SHP77 (cell line): ENCODE data around the gene MTR.

Source experiments
- DNase-seq, 2 experiments: peaks; one replicate each; lab custom pipeline; 2025; lab: John Stamatoyannopoulos, UW

MTR gene

DNA sequence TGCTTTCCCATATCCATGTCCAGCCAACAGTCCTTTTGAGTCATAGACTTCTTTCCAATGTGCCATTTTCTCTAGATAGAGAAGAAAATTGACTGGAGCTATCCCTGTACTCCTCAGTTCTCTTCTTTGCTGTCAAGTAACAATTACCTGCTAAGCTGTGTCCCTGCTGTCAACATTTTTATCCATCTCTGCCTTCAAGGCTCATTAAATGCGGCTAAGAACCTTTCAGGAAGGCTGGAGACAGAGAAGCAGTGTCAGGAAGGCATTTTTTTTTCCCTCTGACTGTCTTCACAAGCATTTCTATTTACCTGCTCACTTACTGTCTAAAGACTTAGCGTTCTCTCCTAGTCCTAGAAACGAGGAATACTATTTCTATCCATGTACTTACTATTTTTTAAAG, 69.1 kb downstream of the MTR start:
- no peak for DNase-seq

DNA sequence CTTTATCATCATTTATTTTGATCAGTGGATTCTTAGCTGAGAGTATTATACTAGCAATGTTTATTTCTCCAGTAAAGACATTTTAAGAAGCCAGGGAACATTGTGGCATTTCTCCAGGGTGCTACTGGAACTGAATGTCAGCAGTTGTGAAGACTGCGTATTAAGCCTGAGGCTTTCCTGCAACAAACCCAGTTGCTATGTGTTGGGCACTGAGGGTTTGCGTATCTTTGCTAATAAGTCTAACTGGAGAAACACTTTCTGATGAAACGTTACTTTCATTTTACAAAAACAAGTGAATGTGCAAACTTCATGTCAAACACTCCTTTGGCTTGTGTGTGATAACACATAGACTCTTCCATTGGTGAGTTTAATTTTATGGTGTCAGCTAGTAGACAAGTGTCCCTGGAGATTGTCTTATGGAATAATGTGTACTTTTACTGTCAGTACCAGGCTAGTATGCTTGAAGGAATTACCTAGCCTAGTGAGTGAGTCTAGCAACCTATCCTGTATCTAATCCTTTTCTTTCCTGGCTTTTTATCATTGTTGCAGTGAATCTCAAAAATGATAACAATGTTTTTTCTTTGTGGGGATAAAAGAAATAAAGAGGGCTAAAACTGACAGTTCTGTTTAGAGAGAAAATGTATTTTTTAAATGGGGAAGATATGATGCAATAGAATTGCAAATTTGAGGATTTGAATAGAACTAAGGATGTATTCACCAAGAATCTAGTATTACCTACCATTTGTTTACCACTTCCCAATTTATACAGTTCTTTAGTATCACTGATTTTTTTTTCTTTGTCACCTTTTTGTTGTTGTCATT, 70.1 kb downstream of the MTR start:
- no peak for DNase-seq

DNA sequence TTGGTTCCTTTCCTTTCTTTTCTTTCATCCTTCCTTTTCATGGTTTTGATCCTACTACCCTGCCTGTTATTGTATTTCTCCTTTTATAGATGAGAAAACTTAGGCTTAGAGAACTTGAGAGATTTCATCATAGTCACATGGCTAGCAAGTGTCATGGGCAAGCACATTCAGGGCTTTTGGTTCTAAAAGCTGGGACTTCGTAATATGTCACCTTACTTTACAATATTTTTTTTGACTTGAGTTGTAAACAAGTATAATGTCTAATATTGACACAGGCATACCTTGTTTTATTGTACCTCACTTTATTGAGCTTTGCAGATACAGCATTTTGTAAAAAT, 70.7 kb downstream of the MTR start:
- DNase-seq: no peak

DNA sequence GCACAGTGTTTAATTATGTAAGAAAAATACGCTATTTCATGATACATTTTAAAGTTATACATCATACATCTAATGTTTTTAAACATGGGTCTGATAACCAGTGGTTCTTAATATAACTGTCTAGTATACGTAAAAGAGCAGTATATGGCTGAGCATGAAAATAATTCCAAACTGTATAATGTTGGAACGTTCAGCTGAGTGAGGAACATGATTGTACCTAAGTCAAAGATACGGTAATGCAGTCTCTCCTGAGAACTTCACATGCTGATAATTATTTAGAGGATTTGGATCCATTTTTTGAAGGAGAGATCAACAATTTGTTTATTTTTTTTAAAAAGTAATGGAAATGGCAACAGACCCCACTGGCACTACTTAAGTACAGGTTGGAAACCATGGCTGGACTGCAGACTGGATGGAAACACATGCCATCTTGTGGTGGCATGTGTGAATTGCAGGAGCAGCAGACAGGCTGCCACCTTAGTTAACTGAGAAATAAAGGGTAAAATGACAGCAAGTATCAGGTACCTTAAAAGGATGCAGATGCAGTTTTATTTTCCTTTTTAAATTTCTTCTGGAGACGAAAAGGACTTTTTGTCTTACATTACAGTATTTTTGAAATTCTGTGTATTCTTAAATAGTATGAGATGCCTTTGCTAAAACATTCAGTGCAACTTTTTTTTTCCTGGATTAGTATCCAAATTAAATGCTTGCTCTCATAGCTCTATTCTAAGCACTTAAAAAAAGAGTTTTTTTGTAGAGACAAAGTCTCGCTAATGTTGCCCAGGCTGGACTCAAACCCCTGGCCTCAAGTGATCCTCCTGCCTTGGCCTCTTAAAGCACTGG, 73.8 kb downstream of the MTR start:
- DNase-seq: peak; percentile 34 to 36

DNA sequence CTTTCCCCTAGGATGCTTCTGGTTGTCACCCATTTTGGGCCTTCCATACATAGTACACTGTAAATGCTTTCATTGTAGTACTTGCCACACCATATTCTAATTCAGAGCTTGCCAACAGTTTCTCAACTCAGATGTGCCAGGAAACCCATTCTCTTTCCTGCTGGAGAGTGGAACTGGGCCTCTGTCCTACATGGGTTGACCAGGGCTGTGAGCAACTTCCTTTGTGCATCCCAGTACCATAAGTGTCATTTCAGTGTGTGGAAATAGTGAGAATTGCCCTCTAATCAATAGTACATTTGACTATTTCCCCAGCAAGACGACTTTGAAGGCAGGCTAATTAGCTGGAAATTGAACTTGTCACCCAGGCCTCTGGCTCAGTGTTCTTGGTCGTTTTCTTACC, 74.8 kb downstream of the MTR start:
- DNase-seq: no peak

DNA sequence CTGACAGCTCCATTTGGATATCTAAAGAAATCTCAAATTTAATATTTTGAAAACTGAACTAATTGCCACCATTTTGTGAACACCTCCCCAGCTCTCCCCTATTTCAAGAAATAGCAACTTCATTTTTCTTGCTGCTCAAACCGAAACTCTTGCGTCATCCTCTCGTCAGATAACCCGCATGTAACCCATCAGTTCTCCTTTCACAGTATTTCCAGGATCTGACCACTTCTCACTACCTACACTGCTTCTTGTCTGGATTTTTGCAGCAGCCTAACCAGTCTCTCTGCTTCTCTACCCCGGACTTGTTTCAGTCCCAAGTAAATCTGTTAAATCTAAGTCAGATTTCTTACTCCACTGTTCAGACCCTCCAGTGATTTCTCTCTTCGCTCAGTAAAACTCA, 75.6 kb downstream of the MTR start:
- no peak for DNase-seq

DNA sequence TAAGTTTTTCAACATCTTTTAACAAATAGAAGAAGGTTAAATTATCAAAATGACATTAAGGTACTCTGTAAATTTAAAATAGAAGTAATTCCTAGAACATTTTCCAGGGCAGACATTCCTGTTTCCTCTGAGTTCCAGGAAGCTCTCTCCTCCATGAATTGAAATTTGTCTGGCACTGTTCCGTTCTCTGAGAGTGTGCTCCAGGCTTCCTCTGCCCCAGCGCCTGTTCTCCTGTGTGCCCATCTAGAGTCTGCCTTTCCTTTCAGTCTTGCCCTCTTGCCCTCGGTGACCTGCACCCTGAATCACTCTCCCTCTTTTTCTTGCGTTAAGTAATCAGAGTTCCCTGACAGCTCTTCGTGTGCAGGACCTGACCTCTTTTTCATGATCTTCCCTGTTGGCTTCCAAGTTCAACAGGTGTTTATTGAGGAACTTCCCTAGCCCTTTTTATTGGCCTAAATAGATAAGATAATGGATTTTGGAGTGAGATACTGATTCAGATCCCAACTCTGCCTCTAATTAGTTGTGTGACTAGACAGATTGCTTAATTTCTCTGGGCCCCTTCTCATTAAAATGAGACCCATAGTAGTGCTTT, 77.1 kb downstream of the MTR start:
- no peak for DNase-seq

DNA sequence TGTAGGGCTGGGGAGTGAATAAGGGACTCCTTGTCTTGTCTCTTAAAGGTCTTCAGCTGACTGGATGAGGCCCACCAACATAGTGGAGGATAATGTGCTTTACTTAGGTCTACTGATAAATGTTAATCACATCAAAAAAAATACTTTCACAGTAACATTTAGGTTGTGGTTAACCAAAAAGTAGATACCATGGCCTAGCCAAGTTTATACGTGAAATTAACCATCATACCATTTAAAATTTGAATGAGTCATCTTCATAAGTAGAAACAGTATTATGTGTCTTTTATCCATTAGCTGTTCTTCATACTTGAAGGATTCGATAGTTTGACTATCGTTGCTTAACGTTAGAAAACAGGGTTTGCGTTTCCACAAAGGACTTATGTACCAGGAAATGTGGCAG, 80.9 kb downstream of the MTR start:
- DNase-seq: no peak

DNA sequence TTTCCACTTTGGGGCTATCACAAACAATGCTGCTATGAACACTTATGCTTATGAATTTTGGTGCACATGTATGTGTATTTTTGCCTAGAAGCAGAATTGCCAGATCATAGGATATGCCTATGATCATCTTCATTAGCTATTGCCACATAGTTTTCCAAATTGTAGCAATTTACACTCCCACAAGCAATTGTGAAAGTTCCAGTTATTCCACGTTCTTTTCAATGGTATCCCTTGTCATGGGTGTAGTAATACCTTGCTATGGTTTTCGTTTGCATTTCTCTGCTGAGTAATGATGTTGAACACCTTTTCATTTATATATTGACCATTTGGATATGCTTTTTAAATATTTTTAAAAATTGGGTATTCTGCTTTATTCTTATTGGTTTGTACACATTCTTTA, 82.6 kb downstream of the MTR start:
- no peak for DNase-seq

DNA sequence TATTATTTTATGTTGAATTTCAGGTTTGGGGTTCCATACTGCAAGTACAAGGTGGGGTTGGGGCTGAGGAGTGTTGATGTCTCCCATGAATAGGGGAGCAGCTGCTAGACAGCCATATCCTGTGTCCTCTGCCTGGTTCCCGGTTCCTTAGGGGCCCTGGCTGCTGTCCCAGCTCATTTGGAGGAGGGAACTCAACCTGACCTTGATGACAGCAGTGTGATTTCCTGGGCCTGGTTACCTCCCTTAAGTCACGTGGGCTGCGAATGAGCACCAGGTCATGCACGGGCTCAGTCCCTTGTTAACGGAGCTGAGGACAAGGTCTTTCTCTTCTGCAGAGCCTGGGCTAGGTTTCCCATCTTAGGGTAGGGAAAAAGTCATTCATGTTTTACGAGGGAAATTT, 85.1 kb downstream of the MTR start:
- DNase-seq: no peak

DNA sequence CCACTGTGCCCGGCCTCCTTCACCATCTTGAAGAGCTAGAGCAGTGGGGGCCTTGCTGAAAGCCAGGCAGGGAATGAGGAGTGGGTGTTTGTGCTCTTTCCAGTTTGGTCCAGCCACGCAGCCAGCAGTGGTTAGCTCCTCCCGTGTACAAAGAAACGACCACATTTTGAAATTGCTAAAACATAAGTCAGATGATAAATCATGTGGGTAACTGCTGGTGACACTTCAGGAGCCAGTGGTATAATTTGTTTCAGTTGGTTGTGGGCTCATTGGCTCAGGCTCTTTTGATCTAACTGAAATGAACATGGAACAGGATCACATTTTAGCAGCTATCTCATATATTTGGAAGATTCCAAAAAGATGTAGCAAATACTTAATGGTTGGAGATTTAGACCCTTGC, 87.6 kb downstream of the MTR start:
- no peak for DNase-seq

DNA sequence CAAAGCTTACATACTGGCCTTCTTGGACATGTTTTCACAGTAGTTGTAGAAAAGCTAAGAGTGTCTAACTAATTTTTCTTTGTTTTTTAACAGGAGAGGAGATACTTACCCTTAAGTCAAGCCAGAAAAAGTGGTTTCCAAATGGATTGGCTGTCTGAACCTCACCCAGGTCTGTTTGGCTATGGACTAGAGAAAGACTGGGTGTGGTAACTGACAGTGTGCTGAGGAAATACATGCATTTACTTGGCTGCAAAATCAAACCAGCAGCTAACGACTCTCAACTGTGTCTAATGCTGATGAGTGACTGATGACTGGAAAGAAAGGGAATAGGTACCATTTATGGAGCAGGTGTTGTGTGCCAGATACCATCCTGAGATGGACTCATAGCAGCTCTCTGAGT, 91.1 kb downstream of the MTR start:
- DNase-seq: no peak

DNA sequence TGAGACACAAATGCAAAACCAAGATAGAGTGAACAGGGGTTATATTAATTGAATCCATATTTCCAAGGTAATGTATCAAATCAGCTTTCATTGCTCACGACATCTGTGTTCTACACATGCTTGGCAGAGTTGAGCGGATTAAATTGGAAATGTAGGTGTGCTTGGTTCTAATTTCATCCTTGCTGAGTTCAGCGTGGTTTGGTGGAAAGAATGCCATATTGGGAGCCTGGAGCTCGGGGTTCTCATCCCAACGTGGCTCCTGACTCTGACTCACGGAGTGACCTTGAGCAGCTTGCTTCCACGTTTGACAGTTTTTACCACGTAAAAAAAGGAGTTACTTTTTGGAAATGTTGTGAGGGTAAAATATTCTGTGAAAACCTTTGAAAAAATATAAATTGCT, 92.0 kb downstream of the MTR start:
- DNase-seq: no peak

DNA sequence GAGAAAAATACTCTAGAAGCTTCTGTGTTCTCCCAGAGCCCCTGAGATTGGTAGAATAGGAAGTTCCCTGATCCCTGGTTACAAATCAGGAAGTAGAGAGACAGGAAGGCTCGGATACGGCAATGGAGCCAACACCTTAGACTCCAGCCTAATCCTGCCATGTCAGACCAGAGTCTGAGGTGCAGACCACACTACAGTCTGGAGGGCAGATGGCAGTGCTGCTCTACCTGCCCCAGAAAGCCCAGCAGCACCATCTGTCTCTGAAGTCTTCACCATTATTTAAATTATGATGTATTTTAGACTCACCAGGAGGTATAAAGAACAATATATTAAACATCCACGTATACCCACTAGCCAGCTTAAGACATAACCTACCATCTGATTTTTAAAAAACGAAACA, 93.0 kb downstream of the MTR start:
- DNase-seq: no peak

DNA sequence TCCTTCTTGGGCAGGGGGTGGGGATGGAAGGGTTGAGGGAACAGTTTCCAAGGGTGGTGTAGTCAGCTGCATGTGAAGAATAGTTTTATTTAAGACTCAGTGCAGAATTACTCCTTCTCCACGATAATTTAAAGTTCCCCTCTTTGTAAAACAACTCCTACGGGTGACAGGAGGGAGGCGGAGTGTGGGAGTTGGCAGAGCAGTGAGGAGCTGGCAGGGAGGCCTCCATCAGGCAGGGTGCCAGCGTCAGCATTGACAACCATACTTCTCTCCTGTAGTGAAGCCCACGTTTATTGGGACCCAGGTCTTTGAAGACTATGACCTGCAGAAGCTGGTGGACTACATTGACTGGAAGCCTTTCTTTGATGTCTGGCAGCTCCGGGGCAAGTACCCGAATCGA, 93.8 kb downstream of the MTR start:
- no peak for DNase-seq

DNA sequence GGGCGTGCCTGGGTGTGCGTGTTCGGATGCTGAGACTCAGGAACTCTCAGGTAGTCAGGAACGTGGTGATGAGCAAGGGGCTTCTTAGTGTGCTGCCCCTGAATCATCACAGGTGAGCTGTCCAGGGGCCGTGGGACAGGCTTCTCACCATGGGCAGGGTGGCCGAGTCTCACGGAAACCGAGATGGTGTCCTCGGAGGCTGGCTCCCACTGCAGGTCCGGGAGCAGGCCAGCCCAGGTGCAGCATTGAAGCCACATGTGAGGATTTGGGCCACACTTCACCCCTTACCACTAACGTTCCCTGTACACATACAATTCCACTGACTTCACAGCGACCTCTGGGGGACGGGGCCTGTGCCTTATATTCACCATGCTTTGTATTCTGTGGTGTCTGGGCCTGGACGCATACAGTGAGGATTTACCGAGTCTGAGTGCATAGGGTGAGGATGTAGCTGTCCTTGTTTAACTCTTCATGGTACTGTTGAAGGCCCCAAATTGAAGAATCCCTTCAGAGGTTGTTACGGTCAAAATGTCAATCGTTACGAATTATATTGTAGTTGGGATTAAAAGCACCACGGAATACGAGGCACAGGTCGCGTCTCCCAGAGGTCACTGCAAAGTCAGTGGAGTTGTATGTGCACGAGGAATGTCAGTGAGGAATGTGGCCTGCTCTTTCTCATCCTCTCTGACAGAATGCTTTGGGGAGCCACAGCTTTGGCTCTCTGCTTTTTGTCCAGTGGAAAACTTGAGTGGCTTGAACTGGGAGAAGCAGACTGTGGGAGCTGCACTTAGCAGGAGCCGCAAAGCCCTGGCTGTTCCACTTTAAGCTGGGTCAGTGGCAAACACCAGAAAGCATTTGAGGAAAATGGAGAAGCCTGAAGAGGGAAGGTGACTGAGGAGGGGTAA, 95.3 kb downstream of the MTR start:
- no peak for DNase-seq

DNA sequence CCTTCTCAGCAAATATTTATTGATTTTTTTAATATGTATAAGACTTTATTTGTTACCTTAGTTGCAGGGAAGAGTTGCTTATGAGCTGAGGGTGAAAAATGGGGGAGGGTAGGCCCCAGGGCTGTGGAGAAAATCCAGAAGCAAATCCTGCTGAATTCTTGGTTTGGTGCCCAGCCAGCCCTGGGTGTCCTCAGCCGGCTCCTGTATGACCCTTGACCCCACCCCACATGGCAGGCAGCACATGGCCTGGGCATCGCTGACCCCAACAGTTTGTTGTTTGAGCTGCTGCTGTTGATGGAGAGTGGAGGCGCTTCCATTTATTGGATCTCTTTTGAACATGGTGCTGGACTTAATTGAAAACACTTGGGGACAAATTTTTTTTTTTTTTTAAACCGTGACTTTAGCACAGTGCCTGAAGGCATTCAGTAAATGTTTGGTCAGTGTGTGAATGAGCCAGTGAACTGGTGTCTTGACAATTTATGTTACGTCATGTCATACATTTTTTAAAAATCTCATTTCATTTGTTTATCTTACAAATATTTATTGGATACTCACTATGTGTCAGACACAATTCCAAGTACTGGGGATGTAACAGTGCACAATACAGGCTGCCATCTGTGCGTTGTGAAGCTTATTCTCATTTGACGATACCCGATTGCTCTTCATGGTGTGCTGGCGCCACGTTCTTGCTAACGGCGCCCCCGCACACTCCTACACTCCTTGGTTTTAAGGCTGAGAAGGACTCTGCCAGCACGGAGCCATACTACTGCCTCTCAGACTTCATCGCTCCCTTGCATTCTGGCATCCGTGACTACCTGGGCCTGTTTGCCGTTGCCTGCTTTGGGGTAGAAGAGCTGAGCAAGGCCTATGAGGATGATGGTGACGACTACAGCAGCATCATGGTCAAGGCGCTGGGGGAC, 98.8 kb downstream of the MTR start:
- no peak for DNase-seq

DNA sequence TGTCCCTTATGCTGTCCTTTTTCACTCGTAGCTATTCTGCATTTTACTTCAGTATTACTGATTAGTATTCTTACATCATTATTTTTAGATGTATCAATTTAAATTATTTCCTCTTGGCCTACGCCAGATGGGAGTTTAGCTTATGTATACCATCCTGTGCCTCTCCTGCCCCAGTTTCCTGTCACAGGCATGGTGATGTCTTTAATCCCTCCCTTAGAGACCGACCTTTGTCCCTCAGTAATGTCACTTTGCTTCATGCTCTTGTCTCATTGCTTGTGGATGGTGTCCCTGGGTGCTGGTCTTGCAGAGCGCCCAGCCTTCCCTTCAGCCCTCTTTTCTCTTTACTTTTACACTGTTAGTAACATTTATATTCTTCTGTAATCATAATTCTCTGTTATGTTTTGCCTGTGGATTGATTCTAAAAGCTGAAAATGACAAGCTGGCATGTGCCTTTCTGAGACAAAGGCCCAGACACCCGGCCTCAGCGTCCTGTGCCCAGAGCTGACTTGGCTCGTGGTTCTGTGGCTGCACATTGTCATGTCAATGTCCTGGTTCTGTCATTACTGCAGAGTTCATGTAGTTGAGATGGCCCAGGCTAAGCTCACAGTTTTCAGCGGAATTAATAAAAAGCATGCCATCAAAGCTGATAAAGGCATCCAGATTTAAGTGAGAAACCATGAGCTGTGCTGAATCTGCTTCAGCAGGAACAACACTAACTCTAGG, 100.7 kb downstream of the MTR start:
- DNase-seq: no peak

DNA sequence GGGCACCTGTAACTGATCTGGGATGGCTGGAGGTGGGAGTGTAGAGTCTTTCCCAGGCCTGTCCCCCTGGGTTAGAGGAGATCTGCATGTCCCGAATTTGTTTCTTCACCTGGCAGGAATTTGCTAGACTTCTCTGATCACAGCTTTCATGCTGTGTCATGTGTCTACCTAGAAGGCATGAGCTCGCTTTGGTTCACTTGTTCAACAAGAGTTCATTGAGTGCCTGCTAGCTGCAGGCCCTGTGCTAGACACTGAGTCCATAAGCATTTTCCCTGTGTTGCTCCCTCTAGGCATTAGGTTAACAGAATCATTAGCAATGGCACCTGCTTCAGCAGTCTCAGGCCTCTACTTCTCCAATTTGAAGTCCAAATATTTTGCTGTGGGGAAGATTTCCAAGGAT, 101.6 kb downstream of the MTR start:
- DNase-seq: no peak
